ENCODE data around the gene TRIM14.

- TF ChIP-seq, protein P1, sequence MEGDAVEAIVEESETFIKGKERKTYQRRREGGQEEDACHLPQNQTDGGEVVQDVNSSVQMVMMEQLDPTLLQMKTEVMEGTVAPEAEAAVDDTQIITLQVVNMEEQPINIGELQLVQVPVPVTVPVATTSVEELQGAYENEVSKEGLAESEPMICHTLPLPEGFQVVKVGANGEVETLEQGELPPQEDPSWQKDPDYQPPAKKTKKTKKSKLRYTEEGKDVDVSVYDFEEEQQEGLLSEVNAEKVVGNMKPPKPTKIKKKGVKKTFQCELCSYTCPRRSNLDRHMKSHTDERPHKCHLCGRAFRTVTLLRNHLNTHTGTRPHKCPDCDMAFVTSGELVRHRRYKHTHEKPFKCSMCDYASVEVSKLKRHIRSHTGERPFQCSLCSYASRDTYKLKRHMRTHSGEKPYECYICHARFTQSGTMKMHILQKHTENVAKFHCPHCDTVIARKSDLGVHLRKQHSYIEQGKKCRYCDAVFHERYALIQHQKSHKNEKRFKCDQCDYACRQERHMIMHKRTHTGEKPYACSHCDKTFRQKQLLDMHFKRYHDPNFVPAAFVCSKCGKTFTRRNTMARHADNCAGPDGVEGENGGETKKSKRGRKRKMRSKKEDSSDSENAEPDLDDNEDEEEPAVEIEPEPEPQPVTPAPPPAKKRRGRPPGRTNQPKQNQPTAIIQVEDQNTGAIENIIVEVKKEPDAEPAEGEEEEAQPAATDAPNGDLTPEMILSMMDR (IDR thresholded peaks at IDR 0.05): no peak
- no peak for TF ChIP-seq EP300 (IDR thresholded peaks at IDR 0.05)
- no peak for TF ChIP-seq POLR2A (IDR thresholded peaks at IDR 0.05)
- no peak for TF ChIP-seq POLR2AphosphoS5 (IDR thresholded peaks at IDR 0.05)
Measured at GRCh38 chr9:98099898-98100297, 19.1 kb downstream of the TRIM14 start.

Measured in gastroesophageal sphincter (tissue), 3 donors.